HG03103 (cell line): ENCODE results near the gene RTL10.

Experiments used
- ATAC-seq: cut with Tn5 transposase; IDR thresholded peaks from one replicate; pipeline ENCODE4 v1.9.1; 2021; ENCODE audit warnings: low read depth; ENCODE audit not compliant: unreplicated experiment

The RTL10 gene

GRCh38 chr22:19877626-19878339, 23.1 kb upstream of the RTL10 start:
- ATAC-seq: no peak

- ATAC-seq: no peak
These were observed 22.4 kb upstream of the RTL10 start for GRCh38 chr22:19876941-19877625.

- ATAC-seq: no peak
These were observed 21.8 kb upstream of the RTL10 start for GRCh38 chr22:19876314-19876940.

GRCh38 chr22:19875531-19876313, 21.0 kb upstream of the RTL10 start:
- no peak for ATAC-seq

GRCh38 chr22:19875061-19875530, 20.4 kb upstream of the RTL10 start:
- no peak for ATAC-seq

- ATAC-seq: no peak
These were observed 19.8 kb upstream of the RTL10 start for GRCh38 chr22:19874307-19875060.

GRCh38 chr22:19873960-19874306, 19.3 kb upstream of the RTL10 start:
- ATAC-seq: no peak

- no peak for ATAC-seq
These were observed 18.7 kb upstream of the RTL10 start for GRCh38 chr22:19873138-19873959.

- ATAC-seq: no peak
These were observed 18.1 kb upstream of the RTL10 start for GRCh38 chr22:19872779-19873137.

- no peak for ATAC-seq
These were observed 17.4 kb upstream of the RTL10 start for GRCh38 chr22:19871845-19872778.

GRCh38 chr22:19871023-19871844, 16.6 kb upstream of the RTL10 start:
- no peak for ATAC-seq

- no peak for ATAC-seq
These were observed 15.7 kb upstream of the RTL10 start for GRCh38 chr22:19870153-19871022.

GRCh38 chr22:19869497-19870152, 15.0 kb upstream of the RTL10 start:
- no peak for ATAC-seq

GRCh38 chr22:19868773-19869471, 14.2 kb upstream of the RTL10 start:
- no peak for ATAC-seq

GRCh38 chr22:19868333-19868732, 13.7 kb upstream of the RTL10 start:
- no peak for ATAC-seq

- ATAC-seq: no peak
These were observed 12.9 kb upstream of the RTL10 start for GRCh38 chr22:19867617-19868016.
